IPS DF 4.7 (cell line): Measurements from ENCODE around the gene RDH14.

Experiments
- DNase-seq: peaks from one replicate; pipeline ENCODE4 v3.0.0-alpha.2; 2013; ENCODE audit warnings: low spot score; ENCODE audit errors: extremely low read depth

The RDH14 gene

DNA sequence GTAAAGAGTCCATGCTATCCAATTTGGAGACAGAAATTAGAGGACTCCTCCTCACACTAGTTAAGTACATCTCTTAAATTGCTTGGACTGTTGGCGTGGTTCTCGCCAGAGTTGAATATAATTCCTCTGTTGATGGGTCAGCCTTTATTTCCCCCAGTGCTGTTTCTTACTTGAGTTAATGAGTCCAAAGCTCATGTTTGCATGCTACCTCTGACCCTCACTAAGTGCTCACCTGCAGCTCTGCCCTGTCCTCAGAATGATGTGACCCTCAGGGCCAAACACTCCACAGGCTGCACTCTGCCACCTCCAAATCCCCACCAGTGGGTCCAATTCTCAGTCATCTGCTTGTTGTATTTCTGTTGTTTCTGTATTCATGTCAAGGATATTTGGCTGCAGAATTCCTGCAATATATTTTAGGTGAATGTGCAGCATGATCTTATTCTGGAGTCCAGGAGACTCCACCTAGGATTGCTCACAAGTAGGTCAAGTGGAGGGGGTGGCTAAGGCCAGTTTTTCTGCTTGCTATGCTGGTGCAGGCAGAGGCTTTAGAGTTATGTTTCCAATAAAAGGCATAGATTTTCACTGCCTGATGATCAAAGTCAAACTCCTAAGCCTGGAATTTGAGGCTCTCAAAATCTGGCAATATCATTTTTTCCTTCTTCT is 37.8 kb downstream of the RDH14 start:
- DNase-seq = no peak

DNA sequence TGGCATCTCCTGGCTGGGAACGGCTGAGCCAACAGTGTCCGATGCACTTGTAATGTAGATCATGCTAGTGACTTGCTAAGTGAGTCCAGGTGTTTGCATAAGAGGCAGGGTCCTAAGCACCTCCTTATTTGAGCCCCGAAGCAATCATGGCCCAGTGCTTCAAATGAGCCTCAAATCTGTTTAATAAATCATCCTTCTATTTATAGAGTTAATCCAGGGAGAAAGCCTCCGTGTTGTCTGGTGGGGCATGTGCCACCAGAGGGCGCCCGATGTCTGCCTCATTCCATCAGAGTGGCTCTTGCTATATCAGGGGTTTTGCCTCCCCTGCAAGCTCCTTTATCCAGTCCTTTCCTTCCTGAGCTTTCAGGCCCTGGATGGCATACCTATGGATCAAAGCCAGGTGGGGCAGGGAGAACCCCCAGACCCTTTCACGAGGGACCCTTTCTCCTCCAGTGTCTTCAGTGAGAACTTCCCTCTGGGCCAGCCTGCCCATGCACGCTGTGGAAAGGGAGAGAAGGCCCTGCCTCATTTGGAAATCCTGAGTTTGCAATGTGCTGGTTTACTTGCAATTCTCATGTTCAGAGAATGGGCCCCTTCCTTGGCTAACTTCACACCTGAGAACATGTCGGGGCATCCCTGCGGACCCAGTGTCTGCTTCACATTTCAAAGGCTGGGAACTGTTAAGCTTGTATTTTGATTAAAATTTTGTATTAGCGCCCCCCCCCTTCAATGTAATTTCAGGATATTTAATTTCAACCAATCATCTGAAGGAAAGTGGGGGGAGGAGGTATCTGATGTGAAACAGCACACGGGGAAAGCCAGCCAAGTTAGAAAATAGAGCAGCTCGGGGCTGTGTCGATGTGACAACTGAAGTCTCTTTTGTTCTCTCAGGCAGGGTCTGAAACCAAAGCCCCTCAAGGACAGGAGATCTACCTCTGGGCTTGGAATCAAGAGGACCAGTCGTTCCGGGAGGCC is 39.7 kb downstream of the RDH14 start:
- peak; percentile 36 for DNase-seq

DNA sequence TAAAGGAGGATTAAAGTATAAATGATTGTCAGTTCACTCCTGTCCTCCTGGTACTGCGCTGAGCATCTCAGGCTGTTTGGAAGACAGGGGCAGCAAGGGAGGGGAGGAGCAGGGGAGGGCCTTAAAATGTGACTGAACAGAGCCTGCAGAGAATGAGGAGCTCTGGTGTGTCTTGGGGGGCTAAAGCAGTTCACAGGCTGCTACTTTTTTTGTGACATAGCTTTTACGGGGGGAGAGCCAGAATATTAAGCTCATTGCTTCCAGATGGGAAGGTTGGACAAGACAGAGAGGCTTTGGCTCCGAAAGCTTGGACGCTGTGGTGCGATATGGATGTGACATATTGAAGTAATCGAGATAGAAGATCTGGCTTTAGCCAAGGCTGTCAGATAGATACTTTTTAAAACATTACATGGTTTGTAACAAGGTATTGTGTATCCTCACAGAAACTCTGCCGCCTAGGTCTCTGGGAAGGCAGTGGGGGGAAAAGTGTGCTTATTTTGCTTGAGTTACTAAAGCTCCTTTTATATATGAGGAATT is 40.5 kb downstream of the RDH14 start:
- DNase-seq = no peak

DNA sequence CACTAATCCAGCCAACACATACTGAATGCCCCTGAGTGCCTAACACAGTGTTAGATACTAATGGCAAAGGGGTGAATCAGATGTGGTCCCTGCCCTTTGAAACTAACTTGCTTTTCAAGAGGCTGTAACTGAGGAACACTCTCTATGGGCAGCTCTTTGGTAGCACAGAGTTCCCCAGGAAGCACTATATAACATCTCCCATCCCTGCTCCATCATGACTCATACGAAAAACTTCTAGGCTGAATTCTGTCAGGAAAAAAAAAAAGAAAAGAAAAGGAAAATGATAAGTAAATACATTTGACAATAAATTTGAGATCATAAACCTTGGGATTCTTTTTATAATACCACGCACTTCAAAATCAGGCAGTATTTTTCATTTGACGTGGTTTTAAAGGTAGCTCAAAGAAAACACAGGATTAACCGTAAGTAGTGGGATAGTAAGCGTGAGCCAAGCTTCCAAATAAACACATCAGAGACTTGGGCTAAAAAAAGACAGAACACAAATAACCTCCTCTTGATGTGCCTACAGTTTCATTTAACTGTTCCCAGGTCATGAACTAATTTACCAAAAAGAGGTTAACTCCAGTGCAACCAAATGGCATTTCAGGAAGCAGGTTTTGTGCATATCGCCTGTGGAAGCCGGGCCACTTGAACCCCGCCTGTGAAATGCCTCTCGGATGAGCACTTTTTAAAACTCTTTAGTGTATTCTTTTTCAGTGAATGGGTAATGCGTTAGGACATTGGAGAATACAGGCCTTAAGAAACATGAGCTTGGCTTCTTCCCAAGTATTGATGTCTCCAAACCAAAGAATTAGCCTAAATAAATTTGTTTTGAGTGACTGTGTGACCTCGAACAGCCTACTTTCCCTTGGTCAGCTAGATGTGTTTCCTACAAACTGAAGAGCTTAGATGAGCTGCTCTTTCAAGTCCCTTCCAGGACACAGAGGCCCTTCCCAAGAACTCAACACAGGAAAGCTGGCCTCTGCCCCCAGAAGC is 42.0 kb downstream of the RDH14 start:
- no peak for DNase-seq

DNA sequence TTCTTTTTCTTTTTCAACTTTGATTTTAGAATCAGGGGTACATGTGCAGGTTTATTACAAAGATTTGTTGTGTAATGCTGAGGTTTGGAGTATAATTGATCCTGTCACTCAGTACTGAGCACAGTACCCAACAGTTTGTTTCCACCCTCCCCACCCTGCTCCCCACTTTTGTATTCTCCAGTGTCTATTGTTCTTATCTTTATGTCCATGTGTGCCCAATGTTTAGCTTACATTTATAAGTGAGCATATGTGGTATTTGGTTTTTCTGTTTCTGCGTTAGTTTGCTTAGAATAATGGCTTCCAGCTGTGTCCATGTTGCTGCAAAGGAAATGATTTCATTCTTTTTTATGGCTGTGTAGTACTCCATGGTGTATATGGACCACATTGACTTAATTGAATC is 43.1 kb downstream of the RDH14 start:
- no peak for DNase-seq

DNA sequence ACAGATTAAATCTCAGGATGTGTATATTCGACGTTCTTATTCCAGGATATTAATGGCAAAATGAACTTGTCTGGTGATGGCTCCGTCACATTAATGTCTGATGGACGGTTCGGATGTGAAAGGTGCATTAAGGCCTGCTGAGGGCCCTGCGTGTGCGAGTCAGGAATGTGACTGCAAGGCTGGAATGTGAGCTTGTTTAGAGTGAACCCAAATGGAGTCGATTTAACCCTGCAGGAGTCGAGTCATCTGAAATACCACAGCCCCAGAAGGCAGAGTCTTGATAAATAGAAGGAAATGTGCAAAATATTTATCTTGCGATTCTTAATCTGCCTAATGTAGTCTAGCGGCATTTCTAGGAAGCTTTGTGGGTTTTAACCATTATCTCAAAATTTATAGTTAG is 44.3 kb downstream of the RDH14 start:
- no peak for DNase-seq

DNA sequence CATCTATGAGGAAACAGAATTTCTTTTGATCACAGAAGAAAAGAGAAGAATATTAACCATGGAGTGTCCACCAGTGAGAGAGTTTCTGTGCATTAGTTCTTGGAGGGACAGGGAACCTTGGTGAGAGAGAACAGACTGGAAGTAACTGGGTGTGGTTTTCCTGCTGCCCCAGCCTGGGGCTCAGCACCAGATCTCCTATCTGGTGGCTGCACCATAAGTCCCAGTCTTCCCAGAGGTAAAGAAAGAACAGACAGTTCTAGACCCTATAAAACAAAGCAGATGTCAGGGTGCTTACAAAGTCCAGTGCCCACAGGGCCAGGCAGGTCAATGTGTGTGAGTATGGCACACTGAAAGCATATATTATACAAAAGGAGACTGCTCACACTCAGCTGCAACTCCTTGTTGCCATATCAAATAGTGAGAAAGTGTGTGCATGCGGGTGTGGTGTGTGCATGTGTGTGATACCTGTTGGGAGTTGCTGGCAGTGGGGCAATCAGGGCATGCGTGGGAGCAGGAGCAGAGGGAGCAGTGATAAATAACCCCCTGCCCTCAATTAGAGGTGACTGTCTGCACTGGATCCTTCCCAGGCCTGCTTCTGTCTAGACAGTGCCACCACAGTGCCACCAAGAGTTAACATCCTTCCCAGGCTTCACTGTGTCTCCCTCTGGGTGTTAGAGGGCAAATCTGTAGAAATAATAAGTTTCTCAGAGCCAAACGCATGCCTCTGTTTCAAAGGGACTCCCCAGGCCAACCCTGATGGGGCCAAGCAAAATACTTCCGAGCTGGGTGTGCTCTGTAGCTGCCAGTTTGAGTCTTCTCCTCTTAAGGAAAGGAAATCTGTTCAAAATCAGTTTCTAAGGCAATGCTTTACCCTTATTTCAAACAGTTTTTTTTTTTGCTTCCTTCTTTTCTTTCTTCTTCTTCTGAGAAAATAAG is 45.7 kb downstream of the RDH14 start:
- no peak for DNase-seq

DNA sequence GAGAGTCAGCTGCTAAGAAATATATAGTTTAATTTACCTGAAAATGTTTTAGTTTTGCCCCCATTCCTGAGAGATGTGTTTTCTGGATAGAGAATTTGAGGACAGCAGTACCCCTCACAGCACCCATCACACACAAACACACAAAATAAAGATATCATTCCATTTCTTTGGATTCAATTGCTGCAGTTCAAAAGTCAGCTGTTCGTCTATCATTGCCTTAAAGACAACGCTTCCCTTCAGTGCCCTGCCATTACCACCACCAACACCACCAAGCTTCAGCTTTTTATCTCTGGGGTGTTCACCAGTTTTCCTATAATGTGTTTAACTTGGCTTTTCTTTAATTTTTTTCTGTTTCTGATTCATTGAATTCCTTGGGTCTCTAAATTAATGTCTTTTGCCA is 49.7 kb downstream of the RDH14 start:
- DNase-seq = no peak

DNA sequence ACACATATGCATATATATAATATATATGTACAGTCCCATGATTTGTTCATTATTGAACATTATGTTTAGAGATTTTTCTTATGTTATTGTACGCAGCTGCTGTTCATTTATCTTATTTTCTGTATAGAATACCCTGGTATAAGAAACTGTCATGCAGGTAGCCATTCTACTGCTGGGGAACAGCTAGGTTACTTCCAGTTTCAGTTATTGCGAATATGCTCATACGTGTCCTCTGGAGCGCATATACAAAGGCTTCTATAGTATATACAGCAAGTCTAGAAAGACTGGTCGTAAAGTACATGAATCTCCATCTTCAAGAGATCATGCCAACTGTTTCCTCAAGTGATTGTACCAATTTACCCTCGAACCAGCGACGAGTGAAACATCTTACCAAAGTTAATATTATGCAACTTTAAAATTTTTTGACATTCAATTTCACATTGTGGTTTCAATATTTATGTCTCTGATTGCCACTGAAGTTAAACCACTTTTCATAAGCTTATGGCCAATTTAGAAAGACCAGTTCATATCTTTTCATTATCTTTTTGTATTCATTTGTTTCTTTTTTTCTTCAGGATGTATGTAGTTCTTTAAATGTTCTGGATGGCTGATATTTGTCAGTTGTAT is 53.5 kb downstream of the RDH14 start:
- no peak for DNase-seq

DNA sequence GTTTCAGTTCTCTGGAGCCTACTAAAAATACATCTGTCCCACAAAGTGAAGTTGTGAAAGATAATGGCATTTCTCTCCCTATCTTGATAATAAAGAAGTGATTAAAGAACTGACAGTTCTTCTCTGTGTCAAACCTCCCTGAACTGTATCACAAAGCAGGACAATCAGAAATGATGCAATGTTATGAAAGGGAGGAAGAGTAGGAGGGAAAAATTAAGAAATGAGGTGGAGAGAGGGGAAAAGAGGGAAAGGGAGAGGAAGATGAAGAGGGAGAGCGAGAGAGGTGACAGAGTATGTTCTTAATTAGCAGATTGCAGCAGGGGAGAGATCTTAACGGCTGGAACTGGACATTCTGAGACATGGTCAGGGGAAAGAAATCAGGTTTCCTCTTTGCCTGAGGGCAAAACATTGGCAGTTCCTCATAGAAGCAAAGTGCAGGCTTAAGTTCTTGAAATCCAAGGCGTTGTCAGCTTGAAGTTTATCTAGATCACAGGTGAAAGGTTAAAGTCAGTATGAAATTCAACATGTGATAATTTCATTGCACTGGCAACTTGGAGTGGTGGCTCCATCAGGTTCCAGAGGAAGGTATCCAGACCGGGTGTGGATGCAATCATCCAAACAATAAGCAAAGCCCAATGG is 54.6 kb downstream of the RDH14 start:
- DNase-seq = no peak
